Naive thymus-derived CD8-positive, alpha-beta T cell (primary cell): Measurements from ENCODE around the gene CUEDC1. TPM values are rescaled to one million over a fixed set of nuclear protein-coding genes. Genes with fewer than 3 reads are reported as not detected.
"Not testable (repeated sequence)": the region's sequence is repeated elsewhere in the genome, so short reads cannot be mapped to it uniquely, and the experiment has no call there.

Source experiments
- ATAC-seq, 2 donors: fragments of 150-1000 bp; cut with Tn5 transposase in 1 of 2; sonication (Bioruptor Pico), chemical (Tn5 transposase) in 1 of 2; 1 replicate in 1 of 2; 2 replicates in 1 of 2; pipeline ENCODE4 v1.10.0; 2021; ENCODE audit warnings: mild to moderate bottlenecking in 2 of 2, moderate library complexity in 2 of 2
- POLR2A ChIA-PET: fragments of 350-600 bp; sonication (Branson Sonifier 250); formaldehyde crosslinking; loops from one replicate; lab custom pipeline; 2021; ENCODE audit warnings: antibody characterized with exemption; lab: Charles Lee
- DNase-seq, 10 donors: peaks; one replicate each; pipeline versions ENCODE4 v3.0.0 to v3.0.0-alpha.2; 2020 to 2022
- H3K27ac Mint-ChIP-seq, 10 donors: one replicate each; pipeline ENCODE4 v1.8.0; 2020 to 2022; ENCODE audit warnings: mild to moderate bottlenecking in 10 of 10, mixed read lengths in 10 of 10, moderate library complexity in 4 of 10, inconsistent platforms in 1 of 10
- H3K27me3 Mint-ChIP-seq, 5 donors: one replicate each; pipeline ENCODE4 v1.8.0; 2021 to 2022; ENCODE audit warnings: mixed read lengths in 5 of 5
- H3K36me3 Mint-ChIP-seq, 3 donors: one replicate each; pipeline ENCODE4 v1.8.0; 2020 to 2022; ENCODE audit warnings: mixed read lengths in 3 of 3, mild to moderate bottlenecking in 2 of 3, inconsistent platforms in 1 of 3
- H3K4me1 Mint-ChIP-seq, 4 donors: one replicate each; pipeline ENCODE4 v1.8.0; 2021 to 2022; ENCODE audit warnings: mixed read lengths in 4 of 4
- H3K4me3 Mint-ChIP-seq, 10 donors: one replicate each; pipeline ENCODE4 v1.8.0; 2020 to 2022; ENCODE audit warnings: mild to moderate bottlenecking in 10 of 10, mixed read lengths in 10 of 10, moderate library complexity in 6 of 10, inconsistent platforms in 1 of 10
- H3K9me3 Mint-ChIP-seq, 9 donors: one replicate each; pipeline ENCODE4 v1.8.0; 2020 to 2022; ENCODE audit warnings: mixed read lengths in 9 of 9, mild to moderate bottlenecking in 3 of 9, inconsistent platforms in 1 of 9, moderate library complexity in 1 of 9
- polyA plus RNA-seq, 3 donors: library from polyadenylated mRNA; unstranded; fragments of 300-500 nt; fragmentation: Illumina TruSeq; gene quantifications; one replicate each; pipeline ENCODE4 v1.2.3, GENCODE V29; 2021
- total RNA-seq, 8 experiments: library from RNA in 2 of 8; stranded (reverse) in 2 of 8; gene quantifications; one replicate each; pipeline ENCODE4 v1.2.3 and lab custom pipeline; 2021 to 2026

CUEDC1 gene
- total and polyA plus RNA-seq, 5 experiments from 2014 or later, result 0.55 TPM; not detected in 4

- ATAC-seq, result no peak
- Mint-ChIP-seq H3K27ac (no peak overlapping the region), H3K9me3 (no peaks in the 10 kb centered on the region), H3K36me3 (peaks cover 0 to 10% (median 0%) of the 10 kb centered on the region in 3 donors), H3K27me3 (peaks cover 0 to 1% (median 0%) of the 10 kb centered on the region in 5 donors), H3K4me3 (no peak overlapping the region), H3K4me1 (peaks cover 18 to 39% (median 36%) of the 10 kb centered on the region in 4 donors)
- no peak for DNase-seq
- POLR2A ChIA-PET, result interaction anchor here (0.6 to 1.2 kb wide), 3 partner anchors 147 to 769 kb away, joined by 3 to 4 read pairs (median 4); no protein-coding TSS in a partner anchor
These were observed 102.3 kb downstream of the CUEDC1 start for GRCh38 chr17:57852955-57853328.

- Mint-ChIP-seq H3K4me3 (peak overlapping the region in 9 of 10 donors; percentile 30 to 96 (median 62)), H3K9me3 (no peaks in the 10 kb centered on the region), H3K4me1 (peaks cover 18 to 43% (median 37%) of the 10 kb centered on the region in 4 donors), H3K27ac (peak overlapping the region; percentile 46 to 100 (median 85)), H3K27me3 (no peaks in the 10 kb centered on the region), H3K36me3 (peaks cover 0 to 13% (median 0%) of the 10 kb centered on the region in 3 donors)
- DNase-seq (no peak), ATAC-seq (no peak)
- POLR2A ChIA-PET, result interaction anchor here (0.6 to 4.1 kb wide), 5 partner anchors 147 to 768 kb away, joined by 3 to 45 read pairs (median 4); partner anchors contain the start of gene SRSF1
These were observed 102.9 kb downstream of the CUEDC1 start for GRCh38 chr17:57852092-57852954.

- peak; percentile 91 to 93 for ATAC-seq
- POLR2A ChIA-PET, result interaction anchor here (0.6 to 4.1 kb wide), 15 partner anchors 10 to 1564 kb away, joined by 3 to 45 read pairs (median 5); partner anchors contain the start of genes AKAP1, DYNLL2, MKS1 and PRR11
- H3K27ac Mint-ChIP-seq, result peak within 1 kb of the TSS; percentile 99 to 100 (median 100)
- peak; percentile 87 to 98 (median 95) for DNase-seq
- H3K27me3 Mint-ChIP-seq, result no peaks in the 10 kb centered on the region
- peak within 1 kb of the TSS; percentile 96 to 100 (median 98) for H3K4me3 Mint-ChIP-seq
- peaks cover 0 to 29% (median 4%) of the 10 kb centered on the region in 3 donors for H3K36me3 Mint-ChIP-seq
- H3K9me3 Mint-ChIP-seq, result no peaks in the 10 kb centered on the region
- peaks cover 21 to 55% (median 46%) of the 10 kb centered on the region in 4 donors for H3K4me1 Mint-ChIP-seq
These were observed 105.1 kb downstream of the CUEDC1 start, which contains the start of gene MRPS23 for GRCh38 chr17:57849874-57850754. TSS of gene MRPS23 (minus strand) at chr17:57850044. CDS start at chr17:57850010, 34 bp downstream.

GRCh38 chr17:57849163-57849873, 105.9 kb downstream of the CUEDC1 start:
- Mint-ChIP-seq H3K9me3 (no peaks in the 10 kb centered on the region), H3K4me1 (peaks cover 23 to 57% (median 47%) of the 10 kb centered on the region in 4 donors), H3K27ac (peak overlapping the region; percentile 99 to 100 (median 100)), H3K4me3 (peak overlapping the region; percentile 96 to 100 (median 98)), H3K36me3 (peaks cover 0 to 35% (median 4%) of the 10 kb centered on the region in 3 donors), H3K27me3 (no peaks in the 10 kb centered on the region)
- POLR2A ChIA-PET, result interaction anchor here (0.5 to 4.1 kb wide), 14 partner anchors 10 to 1770 kb away, joined by 3 to 45 read pairs (median 5); partner anchors contain the start of genes AKAP1, DYNLL2, MKS1 and PRR11
- ATAC-seq, result peak in 1 of 2 donors; percentile 17
- DNase-seq, result no peak

- H3K27ac Mint-ChIP-seq, H3K27me3 Mint-ChIP-seq, H3K4me3 Mint-ChIP-seq, H3K9me3 Mint-ChIP-seq, DNase-seq, ATAC-seq: not testable (repeated sequence)
- Mint-ChIP-seq H3K36me3 (peaks cover 0 to 57% (median 4%) of the 10 kb centered on the region in 3 donors), H3K4me1 (peaks cover 27 to 64% (median 48%) of the 10 kb centered on the region in 4 donors)
- POLR2A ChIA-PET, result interaction anchor here (0.7 kb wide), 1 partner anchor 253 kb away, joined by 3 read pairs; no protein-coding TSS in a partner anchor
These were observed 108.9 kb downstream of the CUEDC1 start for GRCh38 chr17:57846056-57846945.

GRCh38 chr17:57842280-57842679, 112.9 kb downstream of the CUEDC1 start:
- Mint-ChIP-seq H3K9me3 (no peaks in the 10 kb centered on the region), H3K27me3 (no peaks in the 10 kb centered on the region), H3K36me3 (peaks cover 0 to 80% (median 4%) of the 10 kb centered on the region in 3 donors), H3K27ac (peak overlapping the region in 2 of 10 donors; percentile 56 to 83), H3K4me3 (no peak overlapping the region), H3K4me1 (peaks cover 16 to 29% (median 18%) of the 10 kb centered on the region in 4 donors)
- POLR2A ChIA-PET, result interaction anchor here (0.6 kb wide), 1 partner anchor 580 kb away, joined by 3 read pairs; no protein-coding TSS in a partner anchor
- ATAC-seq, result no peak
- DNase-seq, result no peak

GRCh38 chr17:57839571-57839923, 115.7 kb downstream of the CUEDC1 start:
- Mint-ChIP-seq H3K27me3 (no peaks in the 10 kb centered on the region), H3K27ac (no peak overlapping the region), H3K36me3 (peaks cover 0 to 67% (median 0%) of the 10 kb centered on the region in 3 donors), H3K4me1 (peaks cover 7 to 17% (median 12%) of the 10 kb centered on the region in 4 donors), H3K9me3 (no peaks in the 10 kb centered on the region), H3K4me3 (no peak overlapping the region)
- POLR2A ChIA-PET, result interaction anchor here (0.9 kb wide), 1 partner anchor 10 kb away, joined by 3 read pairs; the partner anchor contains the start of gene MRPS23
- no peak for DNase-seq
- no peak for ATAC-seq

GRCh38 chr17:57838857-57839570, 116.2 kb downstream of the CUEDC1 start:
- Mint-ChIP-seq H3K4me3 (no peak overlapping the region), H3K9me3 (no peaks in the 10 kb centered on the region), H3K4me1 (peaks cover 7 to 17% (median 12%) of the 10 kb centered on the region in 4 donors), H3K27me3 (no peaks in the 10 kb centered on the region), H3K27ac (peak overlapping the region in 1 of 10 donors; percentile 38), H3K36me3 (peaks cover 0 to 64% (median 0%) of the 10 kb centered on the region in 3 donors)
- no peak for DNase-seq
- no peak for ATAC-seq
- POLR2A ChIA-PET, result interaction anchor here (0.9 kb wide), 1 partner anchor 10 kb away, joined by 3 read pairs; the partner anchor contains the start of gene MRPS23

- H3K9me3 Mint-ChIP-seq, result no peaks in the 10 kb centered on the region
- no peak for ATAC-seq
- H3K36me3 Mint-ChIP-seq, result peaks cover 0 to 61% (median 0%) of the 10 kb centered on the region in 3 donors
- H3K4me1 Mint-ChIP-seq, result peaks cover 7 to 15% (median 11%) of the 10 kb centered on the region in 4 donors
- H3K4me3 Mint-ChIP-seq, result no peak overlapping the region
- DNase-seq, result no peak
- H3K27ac Mint-ChIP-seq, result peak overlapping the region in 1 of 10 donors; percentile 41
- no peaks in the 10 kb centered on the region for H3K27me3 Mint-ChIP-seq
- POLR2A ChIA-PET, result interaction anchor here (0.9 kb wide), 1 partner anchor 11 kb away, joined by 3 read pairs; the partner anchor contains the start of gene MRPS23
These were observed 116.8 kb downstream of the CUEDC1 start for GRCh38 chr17:57838453-57838852.

- no peak for ATAC-seq
- Mint-ChIP-seq H3K27me3 (no peaks in the 10 kb centered on the region), H3K4me3 (peak overlapping the region in 1 of 10 donors; percentile 2), H3K9me3 (no peaks in the 10 kb centered on the region), H3K36me3 (peaks cover 0 to 36% (median 0%) of the 10 kb centered on the region in 3 donors), H3K4me1 (peaks cover 0 to 7% (median 1%) of the 10 kb centered on the region in 4 donors), H3K27ac (peak overlapping the region in 2 of 10 donors; percentile 32 to 78)
- POLR2A ChIA-PET, result no interaction called here
- DNase-seq, result no peak
These were observed 119.8 kb downstream of the CUEDC1 start for GRCh38 chr17:57835333-57835900.
